Dermis microvascular lymphatic vessel endothelial cell (primary cell): ENCODE results near the gene TAS2R40. TPM values are rescaled to one million over a fixed set of nuclear protein-coding genes. Genes with fewer than 3 reads are reported as not detected.
"Not testable (repeated sequence)": the region's sequence is repeated elsewhere in the genome, so short reads cannot be mapped to it uniquely, and the experiment has no call there.

Experiments
- DNase-seq, 2 donors: peaks; one replicate each; pipeline versions ENCODE4 v3.0.0 to v3.0.0-alpha.2; 2010; ENCODE audit warnings: low read depth in 2 of 2
- total RNA-seq: library from RNA; depleted of rRNA; stranded (reverse); fragments of >200 nt; gene quantifications from 2 replicates; pipeline ENCODE4 v1.2.1, GENCODE V29; 2014

The TAS2R40 gene
- not detected in 2 replicates for total RNA-seq

DNA sequence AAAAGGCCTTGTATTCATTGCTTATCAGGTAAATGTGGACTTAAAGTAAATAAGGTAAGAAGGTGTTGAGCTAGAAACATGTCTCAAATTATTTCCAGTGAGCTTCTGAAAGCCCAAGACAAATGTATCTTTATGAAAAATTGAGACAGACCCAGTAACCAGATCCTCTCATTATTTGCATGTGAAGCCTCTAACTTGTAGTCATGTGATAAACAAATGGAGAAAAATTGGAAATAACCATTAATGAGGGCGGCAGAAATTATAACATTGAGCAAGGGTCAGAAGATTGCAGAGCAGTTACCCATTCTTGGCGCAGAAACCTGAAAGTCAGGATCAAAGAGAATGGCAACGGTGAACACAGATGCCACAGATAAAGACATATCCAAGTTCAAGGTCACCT, at the start of gene TAS2R40:
Gene TAS2R40 (plus strand): TSS at position 301 of the 400 bp plus-strand sequence. CDS start 42 bp downstream, at position 343.
- DNase-seq: no peak

DNA sequence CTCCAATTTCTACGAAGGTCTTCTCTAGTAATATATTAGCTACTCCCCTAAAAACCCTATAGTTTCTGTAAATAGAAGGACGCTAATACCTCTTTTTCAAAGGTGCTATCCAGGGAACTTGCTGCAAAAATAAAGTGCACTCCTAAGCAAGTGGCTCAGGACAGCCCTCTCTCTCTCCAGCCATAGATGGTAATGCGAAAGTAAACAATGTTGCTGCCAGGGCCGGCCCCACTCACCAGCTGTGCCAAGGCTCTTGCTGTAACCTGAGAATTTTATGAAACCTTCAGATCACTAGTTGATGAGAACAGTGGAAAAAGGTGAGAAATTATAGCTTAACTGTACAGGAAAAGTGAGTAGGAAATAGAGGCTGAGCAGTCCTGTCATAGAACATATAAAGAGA, 49.5 kb upstream of the TAS2R40 start:
- peak in 1 of 2 donors; percentile 2 for DNase-seq

DNA sequence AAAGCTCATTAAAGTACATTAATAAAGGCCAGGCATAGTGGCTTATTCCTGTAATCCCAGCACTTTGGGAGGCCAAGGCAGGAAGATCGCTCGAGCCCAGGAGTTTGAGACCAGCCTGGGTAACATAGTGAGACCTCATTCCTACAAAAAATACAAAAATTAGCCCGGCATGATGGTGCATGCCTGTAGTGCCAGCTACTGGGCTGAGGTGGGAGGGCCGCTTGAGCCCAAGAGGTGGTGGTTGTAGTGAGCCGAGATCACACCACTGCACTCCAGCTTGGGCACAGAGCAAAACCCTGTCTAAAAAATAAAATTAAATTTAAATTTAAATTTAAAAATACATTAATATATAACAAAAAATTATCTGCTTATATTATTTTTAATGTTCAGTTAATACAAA, 45.7 kb upstream of the TAS2R40 start:
- DNase-seq: no peak

DNA sequence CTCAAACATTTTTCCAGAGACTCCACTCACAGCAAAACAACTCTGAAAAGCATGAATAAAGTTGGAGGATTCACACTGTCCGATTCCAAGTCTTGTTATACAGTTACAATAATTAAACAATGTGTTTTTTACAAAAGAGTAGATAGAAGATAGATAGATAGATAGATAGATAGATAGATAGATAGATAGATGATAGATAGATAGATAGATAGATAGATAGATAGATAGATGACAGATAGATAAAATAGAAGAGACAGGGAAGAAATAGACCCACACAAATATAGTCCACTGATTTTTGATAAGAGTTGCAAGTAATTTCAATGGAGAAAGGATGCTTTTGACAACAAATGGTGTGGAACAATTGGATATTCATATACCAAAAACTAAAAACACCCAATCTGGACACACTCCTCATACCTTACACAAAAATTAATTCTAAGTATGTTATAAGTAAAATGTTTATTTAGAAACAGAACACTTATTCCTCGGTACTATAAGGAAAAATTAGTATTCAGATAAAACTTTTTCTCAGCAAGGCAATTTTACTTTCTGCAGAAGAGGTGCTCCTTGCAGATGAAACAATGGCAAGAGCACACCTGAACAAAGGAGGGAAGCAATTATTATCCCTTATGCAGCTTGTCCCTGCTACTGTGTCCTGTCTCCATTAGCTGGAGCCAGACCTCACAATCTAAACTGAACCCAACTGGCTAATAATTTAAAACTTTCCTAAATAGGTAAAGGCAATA, 44.3 kb upstream of the TAS2R40 start:
- no peak for DNase-seq

DNA sequence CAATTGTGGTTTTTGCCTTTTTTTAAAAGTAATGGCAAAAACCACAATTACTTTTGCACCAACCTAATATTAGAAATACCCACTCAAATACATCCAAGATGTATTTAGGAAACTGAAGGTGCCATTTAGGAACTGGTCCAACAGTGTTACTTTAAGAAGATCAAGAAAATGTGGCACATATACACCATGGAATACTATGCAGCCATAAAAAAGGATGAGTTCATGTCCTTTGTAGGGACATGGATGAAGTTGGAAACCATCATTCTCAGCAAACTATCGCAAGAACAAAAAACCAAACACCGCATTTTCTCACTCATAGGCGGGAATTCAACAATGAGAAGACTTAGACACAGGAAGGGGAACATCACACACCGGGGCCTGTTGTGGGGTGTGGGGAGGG, 41.1 kb upstream of the TAS2R40 start:
- DNase-seq: not testable (repeated sequence)

DNA sequence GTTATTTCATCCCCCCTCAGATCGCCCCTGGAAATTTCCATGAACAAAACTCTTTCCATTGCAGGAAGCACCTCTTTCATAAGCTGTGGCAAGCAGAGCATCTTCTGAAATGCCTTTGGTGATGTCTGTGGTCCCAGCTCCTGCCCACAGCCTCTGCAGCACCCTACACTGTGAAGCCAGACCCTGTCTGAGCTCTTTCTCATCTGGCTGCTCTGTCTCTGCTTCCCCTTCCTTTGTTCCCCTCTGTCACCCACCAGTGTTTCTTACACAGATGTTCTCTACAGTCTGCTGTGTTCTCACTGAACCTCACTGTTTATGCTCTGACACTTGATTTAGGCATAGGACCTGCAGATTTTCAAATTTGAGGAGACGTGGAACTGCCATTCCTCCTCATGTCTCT, 40.5 kb upstream of the TAS2R40 start:
- no peak for DNase-seq

DNA sequence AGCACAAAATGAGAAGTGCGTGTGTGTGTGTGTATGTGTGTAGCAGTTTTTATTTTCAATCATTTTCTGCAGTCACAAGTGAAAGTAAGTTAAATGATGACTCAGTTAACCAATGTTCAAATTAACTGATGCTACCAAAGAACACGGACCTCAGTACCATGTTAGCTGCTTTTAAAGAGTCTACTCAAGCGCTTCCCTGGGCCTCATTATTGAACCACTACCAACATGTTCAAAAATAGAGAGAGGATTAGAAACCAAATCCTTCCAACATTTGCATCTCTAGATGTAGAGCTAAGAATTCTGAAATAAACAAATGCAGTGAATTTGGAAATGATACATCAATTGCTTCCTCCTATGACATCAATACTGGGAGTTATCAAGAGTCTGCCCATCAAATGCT, 38.8 kb upstream of the TAS2R40 start, which contains the start of gene TAS2R39:
Gene TAS2R39 (plus strand): TSS at position 396 of the 400 bp plus-strand sequence. CDS start 0 bp downstream, at position 396.
- DNase-seq: no peak

DNA sequence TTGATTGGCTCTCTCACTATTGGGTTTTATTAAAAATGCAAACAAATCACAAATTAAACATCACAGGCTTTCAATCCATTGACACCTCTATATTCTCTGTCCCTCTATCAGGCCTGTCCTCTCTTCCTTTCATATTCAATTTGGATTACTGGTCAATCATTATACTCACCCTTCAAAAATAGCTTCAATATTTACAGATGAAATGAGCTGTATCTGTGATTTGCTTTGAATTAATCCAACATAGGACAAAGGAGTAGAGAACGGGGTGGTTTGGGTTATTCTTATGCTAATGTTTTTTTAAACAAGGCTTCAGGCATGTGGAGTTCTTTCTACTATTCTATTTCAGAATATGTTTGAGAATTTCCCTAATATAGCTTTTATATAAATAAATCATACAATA, 36.3 kb upstream of the TAS2R40 start:
- DNase-seq: no peak

DNA sequence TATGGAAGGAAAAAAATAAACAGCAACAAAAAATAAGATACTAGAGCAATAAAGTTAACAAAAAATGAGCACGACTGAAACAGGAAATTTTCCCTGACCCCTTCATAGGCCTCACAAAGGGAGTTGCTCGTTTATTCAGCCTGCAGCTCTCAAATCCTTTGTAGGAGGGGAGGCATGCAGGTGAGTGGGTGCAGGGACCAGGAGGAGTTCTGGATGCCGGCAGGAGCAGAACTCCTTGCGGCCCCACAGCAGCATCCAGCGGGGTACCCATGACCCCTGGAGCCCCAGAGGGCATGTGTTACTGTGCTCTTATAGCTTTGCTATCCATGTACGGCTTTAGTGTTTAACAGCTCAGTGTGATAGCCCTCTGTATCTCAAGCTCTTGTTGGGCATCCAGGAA, 32.8 kb upstream of the TAS2R40 start:
- DNase-seq: no peak

DNA sequence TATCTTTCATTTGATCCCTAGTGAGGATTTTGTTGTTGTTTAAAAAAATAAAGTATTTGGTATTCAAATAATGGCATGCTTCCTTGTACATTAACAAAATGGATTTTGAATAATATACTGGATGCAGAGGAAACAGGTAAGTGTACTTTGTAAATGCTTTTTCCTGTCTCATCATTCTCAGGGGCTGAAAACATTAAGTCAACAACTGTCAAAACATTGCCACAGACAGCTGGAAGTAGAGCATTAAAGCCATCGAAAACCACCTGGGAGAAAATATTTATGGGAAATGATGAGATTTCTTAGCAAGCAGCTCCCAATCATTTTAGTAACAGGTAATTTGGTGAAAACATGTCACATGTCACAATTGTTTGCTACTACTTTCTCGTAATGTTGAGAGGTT, 28.0 kb upstream of the TAS2R40 start:
- DNase-seq: no peak

DNA sequence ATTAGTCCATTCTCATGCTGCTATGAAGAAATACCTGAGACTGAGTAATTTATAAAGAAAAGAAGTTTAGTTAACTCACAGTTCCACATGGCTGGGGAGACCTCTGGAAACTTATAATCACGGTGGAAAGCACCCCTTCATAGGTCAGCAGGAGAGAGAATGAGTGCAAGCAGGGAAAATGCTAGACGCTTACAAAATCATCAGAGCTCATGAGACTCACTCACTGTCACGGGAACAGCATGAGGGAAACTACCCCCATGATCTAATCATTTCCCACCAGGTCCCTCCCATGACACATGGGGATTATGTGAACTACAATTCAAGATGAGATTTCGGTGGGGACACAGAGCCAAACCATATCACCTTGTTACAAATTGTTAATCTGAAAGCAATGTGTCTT, 22.8 kb upstream of the TAS2R40 start:
- no peak for DNase-seq

DNA sequence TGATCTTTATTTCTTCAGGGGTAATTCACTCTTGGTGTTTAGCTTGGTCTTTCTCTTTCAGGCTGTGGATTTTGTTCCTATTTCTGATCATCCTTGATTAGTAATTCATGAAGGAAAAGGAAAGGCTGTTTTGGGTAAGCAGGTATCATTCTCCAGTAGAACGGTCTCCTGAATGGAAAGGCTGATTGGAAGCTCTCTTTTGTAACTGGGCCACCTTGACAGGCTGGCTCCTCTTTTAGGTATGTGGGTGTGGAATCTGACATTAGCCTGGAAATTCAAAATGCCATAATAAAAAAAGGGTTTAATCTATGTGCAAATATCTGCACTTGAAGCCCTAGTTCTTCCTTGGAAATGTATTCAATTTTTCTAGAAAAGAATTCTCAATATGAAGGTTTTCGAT, 19.7 kb upstream of the TAS2R40 start:
- no peak for DNase-seq

DNA sequence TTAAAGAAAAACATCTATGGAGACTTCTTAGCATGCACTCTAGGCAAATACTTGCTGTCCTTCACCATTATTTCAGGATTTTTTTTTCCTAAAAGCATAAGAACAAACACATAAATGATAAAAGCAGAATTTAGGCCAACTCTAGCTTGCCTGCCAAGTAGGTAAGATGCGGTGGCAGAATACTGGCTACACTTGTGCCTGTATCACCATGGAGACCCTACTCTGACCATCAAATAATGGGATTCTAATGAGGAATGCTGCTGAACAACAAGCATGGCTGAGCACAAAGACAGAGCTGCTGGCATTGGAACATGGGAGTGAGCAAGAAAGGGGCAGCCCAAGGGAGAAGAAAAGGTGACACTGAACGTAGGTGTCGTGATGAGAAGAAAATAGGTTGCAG, 18.5 kb upstream of the TAS2R40 start:
- DNase-seq: no peak

DNA sequence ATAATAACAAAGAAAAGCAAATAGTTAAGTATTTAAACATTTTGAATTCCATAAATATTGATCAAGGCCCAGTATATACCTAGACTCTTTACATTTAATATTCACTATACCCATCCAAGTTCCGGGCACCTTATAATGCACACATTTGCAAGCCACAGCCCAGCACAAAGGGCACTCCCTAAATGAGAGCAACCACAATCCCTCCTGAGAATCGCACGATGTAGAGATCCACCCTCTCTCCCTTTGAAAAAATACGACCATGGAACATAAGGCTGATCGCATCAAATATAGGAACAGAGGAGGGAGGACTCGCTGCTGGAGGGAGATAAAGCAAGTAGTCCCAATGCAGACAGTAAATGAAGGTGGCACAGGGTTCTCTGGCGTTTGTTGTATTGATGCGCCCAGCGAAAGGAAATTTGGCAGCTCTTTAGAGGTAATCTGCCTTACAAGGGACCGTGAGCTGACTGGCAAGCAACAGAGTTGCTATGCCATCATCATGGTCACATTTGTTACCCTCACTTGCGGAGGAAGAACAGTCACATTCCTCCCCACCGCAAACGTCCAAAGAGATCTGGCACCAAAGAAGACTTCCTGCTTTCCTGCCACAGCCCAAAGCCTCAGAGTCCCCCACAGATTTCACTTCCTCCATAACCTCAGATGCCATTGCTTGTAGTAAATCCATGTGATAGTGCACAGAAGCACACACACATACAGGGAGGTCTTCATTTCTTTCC, 16.1 kb upstream of the TAS2R40 start:
- no peak for DNase-seq

DNA sequence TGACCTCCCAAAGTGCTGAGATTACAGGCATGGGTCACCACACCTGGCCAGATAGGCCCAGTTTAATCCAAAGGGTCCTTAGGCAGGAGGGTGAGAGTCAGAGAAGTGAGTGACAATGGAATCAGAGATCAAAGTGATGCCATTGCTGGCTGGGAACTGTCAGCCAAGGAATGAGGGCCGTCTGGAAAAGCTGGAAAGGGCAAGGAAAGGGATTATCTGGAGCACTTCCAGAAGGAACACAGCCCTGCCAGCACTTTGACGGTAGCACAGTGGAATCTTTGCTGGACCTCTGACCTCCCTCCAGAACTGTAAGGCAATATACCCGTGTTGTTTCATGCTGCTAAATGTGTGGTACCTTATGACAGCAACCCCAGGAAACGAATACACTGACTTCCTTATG, 11.3 kb upstream of the TAS2R40 start:
- no peak for DNase-seq

DNA sequence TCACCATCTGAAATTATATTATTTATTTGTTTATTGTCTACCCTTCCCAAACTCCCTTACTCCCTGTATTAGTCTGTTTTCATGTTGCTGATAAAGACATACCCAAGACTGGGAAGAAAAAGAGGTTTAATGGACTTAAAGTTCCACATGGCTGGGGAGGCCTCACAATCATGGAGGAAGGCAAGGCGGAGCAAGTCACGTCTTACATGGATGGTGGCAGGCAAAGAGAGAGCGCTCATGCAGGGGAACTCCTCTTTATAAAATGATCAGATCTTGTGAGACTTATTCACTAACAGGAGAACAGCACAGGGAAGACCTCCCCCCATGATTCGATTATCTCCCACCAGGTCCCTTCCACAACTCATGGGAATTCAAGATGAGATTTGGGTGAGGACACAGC, 8.4 kb upstream of the TAS2R40 start:
- not testable (repeated sequence) for DNase-seq

DNA sequence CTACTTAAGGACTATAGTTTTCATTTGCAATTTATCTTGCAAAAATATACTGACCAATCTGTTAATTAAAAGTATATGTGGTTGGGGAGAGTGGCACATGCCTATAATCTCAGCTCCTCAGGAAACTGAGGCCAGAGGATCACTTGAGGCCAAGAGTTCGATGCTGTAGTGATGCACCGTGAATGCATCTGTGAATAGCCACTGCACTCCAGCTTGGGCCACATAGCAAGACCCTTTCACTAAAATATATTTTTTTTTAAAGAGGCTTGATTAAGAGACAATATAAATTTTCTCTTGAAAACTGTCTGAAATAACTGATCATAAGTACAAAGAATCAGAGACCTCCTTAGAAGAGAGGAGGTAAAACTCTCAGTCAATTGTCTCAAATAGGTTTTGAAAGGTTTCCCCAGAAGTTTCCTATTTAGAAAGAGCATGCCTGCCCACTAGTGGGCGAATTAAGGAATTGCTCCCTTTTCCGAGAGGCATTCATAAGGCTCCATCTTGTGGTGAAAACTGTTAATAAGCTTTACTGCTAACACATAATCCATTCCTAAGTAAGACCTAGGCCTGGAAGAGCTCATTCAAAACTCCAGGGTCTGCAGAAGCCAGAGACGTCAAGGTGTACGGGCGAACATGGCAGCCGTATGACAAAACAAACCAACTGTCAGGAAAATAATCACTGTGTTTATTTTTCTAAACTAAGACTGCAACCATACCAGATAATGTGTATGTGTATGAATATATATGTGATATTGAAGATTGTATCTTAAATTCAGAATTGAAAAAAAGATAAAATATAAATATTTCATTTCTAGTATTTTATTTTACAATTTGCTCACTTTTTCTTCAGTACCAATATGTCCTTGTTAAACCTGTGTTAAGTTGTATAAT, 6.8 kb upstream of the TAS2R40 start:
- peak; percentile 75 to 87 for DNase-seq

DNA sequence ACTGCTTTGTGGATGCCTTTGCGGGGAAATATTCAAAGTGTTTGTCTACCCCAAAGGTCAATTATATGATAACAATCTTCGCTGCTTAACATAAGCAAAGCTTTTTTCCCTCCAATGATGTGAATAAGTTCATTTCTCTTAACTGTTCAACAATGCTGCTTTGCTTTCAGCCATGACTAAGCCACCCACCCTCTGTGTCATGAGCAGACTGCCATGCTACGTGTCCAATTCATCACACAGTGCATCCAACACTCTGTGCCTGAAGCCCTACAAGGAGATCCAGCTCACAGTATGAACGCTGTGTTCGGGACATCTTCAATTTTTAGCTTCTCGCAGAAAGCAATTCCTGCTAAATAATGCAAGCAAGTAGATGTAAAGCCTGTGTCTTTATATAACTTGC, 5.7 kb upstream of the TAS2R40 start:
- no peak for DNase-seq

DNA sequence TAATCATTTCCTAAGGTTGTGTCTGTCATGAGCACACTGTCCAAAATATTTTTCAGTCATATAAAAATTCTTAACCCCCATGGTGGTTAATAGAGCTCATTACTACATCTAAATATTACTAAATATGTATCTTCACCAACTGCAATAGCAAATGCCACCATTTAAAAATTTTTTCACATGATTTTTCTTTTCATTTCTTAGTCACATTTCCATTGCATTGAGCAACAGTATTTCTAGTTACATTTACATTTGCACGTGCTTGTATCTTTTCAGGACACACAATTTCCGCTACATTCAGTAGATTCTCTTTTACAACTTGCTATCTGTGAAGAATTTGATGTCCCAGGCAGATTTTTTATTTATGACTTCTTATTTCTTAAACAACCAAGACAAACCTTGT, 5.2 kb upstream of the TAS2R40 start:
- DNase-seq: no peak

DNA sequence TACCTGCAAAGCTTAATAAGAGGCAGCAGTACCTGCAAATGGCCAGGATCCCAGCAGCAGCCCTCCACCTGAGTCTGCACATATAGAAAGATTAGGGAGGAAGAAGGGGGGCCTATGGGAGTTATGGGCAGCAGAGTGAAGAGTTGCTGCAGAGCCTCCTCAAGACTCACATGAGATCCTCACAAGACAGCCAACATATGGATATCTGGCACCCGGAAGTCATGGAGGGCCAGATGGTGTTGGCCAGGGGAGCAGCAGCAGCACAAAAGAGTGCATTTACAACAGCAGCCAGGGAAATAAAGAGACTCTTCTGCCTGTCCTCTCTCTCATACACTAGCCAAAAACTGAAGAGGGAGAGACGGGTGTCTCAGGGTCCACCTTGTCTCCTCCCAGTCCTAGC, 4.0 kb upstream of the TAS2R40 start:
- DNase-seq: no peak

DNA sequence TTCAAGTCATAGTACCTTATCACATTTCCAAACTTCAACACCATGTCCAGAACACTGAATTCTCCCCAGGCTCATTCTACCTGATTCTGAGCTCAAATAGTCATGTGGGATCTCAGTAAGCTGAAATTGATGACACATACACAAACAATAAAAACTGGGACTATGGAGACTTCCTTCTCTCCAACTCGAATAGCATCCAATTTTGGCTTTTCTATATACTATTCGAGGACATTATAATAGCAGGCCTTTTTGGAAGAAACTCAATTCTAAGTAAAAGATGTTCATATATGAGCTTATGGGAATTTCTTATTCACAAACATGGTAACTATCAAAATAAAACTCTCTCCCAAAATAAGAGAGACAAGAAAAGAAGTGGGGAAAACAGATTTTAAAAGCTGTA, 551 bp upstream of the TAS2R40 start:
- no peak for DNase-seq

DNA sequence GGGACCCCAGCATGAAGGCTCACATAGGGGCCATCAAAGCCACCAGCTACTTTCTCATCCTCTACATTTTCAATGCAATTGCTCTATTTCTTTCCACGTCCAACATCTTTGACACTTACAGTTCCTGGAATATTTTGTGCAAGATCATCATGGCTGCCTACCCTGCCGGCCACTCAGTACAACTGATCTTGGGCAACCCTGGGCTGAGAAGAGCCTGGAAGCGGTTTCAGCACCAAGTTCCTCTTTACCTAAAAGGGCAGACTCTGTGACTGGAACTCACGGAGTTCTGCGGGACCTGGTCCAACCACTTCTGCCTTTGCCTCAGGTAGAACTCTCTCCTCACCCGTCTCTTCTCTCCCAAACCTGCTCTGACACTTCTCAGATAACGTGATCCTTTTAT, 945 bp downstream of the TAS2R40 start:
- no peak for DNase-seq
